IMR-90 (cell line): ENCODE data around the gene CENPP. TPM values are rescaled to one million over a fixed set of nuclear protein-coding genes. Genes with fewer than 3 reads are reported as not detected.

Experiments used
- ATAC-seq: fragments of 200-7000 bp; cut with Tn5 transposase; 2 replicates; pipeline ENCODE4 v1.9.1; 2020; ENCODE audit warnings: low read depth, mild to moderate bottlenecking, moderate library complexity
- BruUV-seq: library from RNA; stranded (reverse); fragments of 400-500 nt; replicated peaks from 2 replicates; lab custom pipeline; 2021; lab: Mats Ljungman, UMichigan
- CTCF ChIA-PET: fragments of 300-600 bp; formaldehyde crosslinking; extraction: SDS; loops from one replicate; lab custom pipeline; 2021; ENCODE audit warnings: antibody characterized with exemption; lab: Yijun Ruan, JAX
- POLR2A ChIA-PET: fragments of 300-600 bp; sonication (Branson Sonifier 250); formaldehyde crosslinking; loops from one replicate; lab custom pipeline; 2022; ENCODE audit warnings: antibody characterized with exemption; ENCODE audit not compliant: unreplicated experiment; lab: Charles Lee
- DNase-seq: peaks from one replicate; pipeline ENCODE4 v3.0.0; 2013
- H2AFZ ChIP-seq: replicated peaks from 2 replicates; pipeline ENCODE3; 2013; ENCODE audit warnings: low read length, mild to moderate bottlenecking; ENCODE audit not compliant: poor library complexity
- H2AK5ac ChIP-seq: 2 replicates; pipeline ENCODE4 v1.6.1; 2013; ENCODE audit warnings: low read depth, low read length, inconsistent platforms
- H2AK9ac ChIP-seq: replicated peaks from 2 replicates; pipeline ENCODE3; 2013; ENCODE audit warnings: mild to moderate bottlenecking, low read depth, low read length, moderate library complexity; ENCODE audit not compliant: poor library complexity
- H2BK120ac ChIP-seq: 2 replicates; pipeline ENCODE4 v1.6.1; 2013; ENCODE audit warnings: low read depth, low read length, inconsistent platforms
- H2BK15ac ChIP-seq: 3 replicates; pipeline ENCODE4 v1.6.1; 2013; ENCODE audit warnings: low read depth, low read length, inconsistent platforms
- H2BK20ac ChIP-seq: 2 replicates; pipeline ENCODE4 v1.6.1; 2013; ENCODE audit warnings: low read depth, mild to moderate bottlenecking, inconsistent platforms, low read length, moderate library complexity
- H2BK5ac ChIP-seq: 2 replicates; pipeline ENCODE4 v1.6.1; 2013; ENCODE audit warnings: mild to moderate bottlenecking, low read depth, low read length, inconsistent platforms; ENCODE audit not compliant: poor library complexity, severe bottlenecking
- H3K14ac ChIP-seq: replicated peaks from 2 replicates; pipeline ENCODE4 v1.6.1; 2013; ENCODE audit warnings: low read depth, low read length, inconsistent platforms
- H3K18ac ChIP-seq: 2 replicates; pipeline ENCODE4 v1.6.1; 2013; ENCODE audit warnings: low read depth, low read length, control low read depth
- H3K23ac ChIP-seq: 2 replicates; pipeline ENCODE4 v1.6.1; 2013; ENCODE audit warnings: low read depth, low read length, inconsistent platforms
- H3K27ac ChIP-seq: 2 replicates; pipeline ENCODE4 v1.5.1; 2013; ENCODE audit warnings: mild to moderate bottlenecking, control low read depth, low read length; ENCODE audit not compliant: insufficient read depth
- H3K27me3 ChIP-seq: 2 replicates; pipeline ENCODE4 v1.6.1; 2013; ENCODE audit warnings: low read length; ENCODE audit not compliant: control insufficient read depth, insufficient read depth
- H3K36me3 ChIP-seq: 2 replicates; pipeline ENCODE4 v1.6.1; 2013; ENCODE audit warnings: low read length, mixed read lengths; ENCODE audit not compliant: control insufficient read depth, insufficient read depth
- H3K4ac ChIP-seq: 2 replicates; pipeline ENCODE4 v1.6.1; 2013; ENCODE audit warnings: low read depth, low read length, inconsistent platforms
- H3K4me1 ChIP-seq: 2 replicates; pipeline ENCODE4 v1.6.1; 2013; ENCODE audit warnings: low read length, mixed read lengths; ENCODE audit not compliant: control insufficient read depth, insufficient read depth
- H3K4me2 ChIP-seq: 2 replicates; pipeline ENCODE4 v1.6.1; 2013; ENCODE audit warnings: low read depth, mild to moderate bottlenecking, control low read depth, low read length, moderate library complexity
- H3K4me3 ChIP-seq: 2 replicates; pipeline ENCODE4 v1.5.1; 2013; ENCODE audit warnings: low read depth, mild to moderate bottlenecking, control low read depth, low read length, moderate library complexity; ENCODE audit not compliant: insufficient read depth
- H3K56ac ChIP-seq: 2 replicates; pipeline ENCODE4 v1.6.1; 2013; ENCODE audit warnings: low read length, inconsistent platforms; ENCODE audit not compliant: insufficient read depth; ENCODE audit errors: extremely low read depth
- H3K79me1 ChIP-seq, 2 experiments: 2 replicates each; pipeline ENCODE4 v1.6.1; 2013; ENCODE audit warnings: low read length in 2 of 2, inconsistent platforms in 1 of 2, low read depth in 1 of 2
- H3K9ac ChIP-seq: 2 replicates; pipeline ENCODE4 v1.6.1; 2013; ENCODE audit warnings: low read depth, low read length, control low read depth
- H3K9me1 ChIP-seq: 2 replicates; pipeline ENCODE4 v1.6.1; 2013; ENCODE audit warnings: low read length, inconsistent platforms; ENCODE audit not compliant: insufficient read depth
- H3K9me3 ChIP-seq: 2 replicates; pipeline ENCODE4 v1.6.1; 2013; ENCODE audit warnings: low read length; ENCODE audit not compliant: control insufficient read depth, insufficient read depth
- H4K20me1 ChIP-seq: 2 replicates; pipeline ENCODE4 v1.6.1; 2013; ENCODE audit warnings: low read length, inconsistent platforms; ENCODE audit not compliant: insufficient read depth
- H4K5ac ChIP-seq: 2 replicates; pipeline ENCODE4 v1.6.1; 2013; ENCODE audit warnings: mild to moderate bottlenecking, low read depth, low read length, control low read depth
- H4K8ac ChIP-seq, 2 experiments: 2 replicates each; pipeline ENCODE4 v1.6.1; 2013; ENCODE audit warnings: low read depth in 2 of 2, low read length in 2 of 2, control low read depth in 1 of 2, inconsistent platforms in 1 of 2
- H4K91ac ChIP-seq: 2 replicates; pipeline ENCODE4 v1.6.1; 2013; ENCODE audit warnings: low read depth, low read length, inconsistent platforms; ENCODE audit not compliant: insufficient read depth
- BHLHE40 ChIP-seq: fragments of 150-350 bp; IDR thresholded peaks from 2 replicates; pipeline ENCODE4 v1.6.1; 2016; ENCODE audit warnings: mild to moderate bottlenecking, low read depth, low read length
- ELK1 ChIP-seq: fragments of 150-350 bp; IDR thresholded peaks from 2 replicates; pipeline ENCODE4 v1.6.1; 2016; ENCODE audit warnings: low read depth, mild to moderate bottlenecking, low read length, moderate library complexity, borderline replicate concordance
- MAZ ChIP-seq: IDR thresholded peaks from 2 replicates; pipeline ENCODE4 v1.6.1; 2012; ENCODE audit warnings: low read depth, mild to moderate bottlenecking, low read length, improper control_type of control experiment, moderate library complexity, borderline replicate concordance
- MXI1 ChIP-seq: IDR thresholded peaks from 2 replicates; pipeline ENCODE4 v1.6.1; 2012; ENCODE audit warnings: low read depth, mild to moderate bottlenecking, low read length, moderate library complexity, borderline replicate concordance
- POLR2A ChIP-seq: IDR thresholded peaks from 2 replicates; pipeline ENCODE4 v1.6.1; 2012; ENCODE audit warnings: mild to moderate bottlenecking, low read depth, low read length
- RCOR1 ChIP-seq: IDR thresholded peaks from 2 replicates; pipeline ENCODE4 v1.6.1; 2012; ENCODE audit warnings: mild to moderate bottlenecking, low read length, improper control_type of control experiment; ENCODE audit not compliant: insufficient replicate concordance
- RFX5 ChIP-seq: IDR thresholded peaks from 2 replicates; pipeline ENCODE4 v1.8.0; 2012; ENCODE audit warnings: low read depth, mild to moderate bottlenecking, low read length, moderate library complexity
- SMC3 ChIP-seq: fragments of 150-350 bp; IDR thresholded peaks from 2 replicates; pipeline ENCODE4 v1.6.1; 2016; ENCODE audit warnings: low read depth, mild to moderate bottlenecking, antibody characterized with exemption, low read length, moderate library complexity
- WGBS, 2 experiments: methylation state at CpG; one replicate each; pipeline versions ENCODE4 v1.1.5 to v1.1.7; 2013; ENCODE audit warnings: missing lambda C conversion rate in 2 of 2; ENCODE audit not compliant: insufficient read length in 1 of 2; ENCODE audit errors: extremely low coverage in 2 of 2; 5-methylcytosine and 5-hydroxymethylcytosine counted together
- dilution Hi-C: fragments of 300-500 bp; cut with HindIII; formaldehyde crosslinking; loops from one replicate; pipeline ENCODE4 v1.14.3; 2018; ENCODE audit warnings: low sequenced_read_pairs; ENCODE audit not compliant: unreplicated experiment
- in situ Hi-C: fragments of 300-500 bp; cut with MboI; formaldehyde crosslinking; loops from 3 replicates; pipeline ENCODE4 v1.14.3; 2019; ENCODE audit warnings: low sequenced_read_pairs, inconsistent platforms, mixed read lengths
- intact Hi-C: fragments of 100-400 bp; cut with micrococcal nuclease; formaldehyde crosslinking; loops from 2 replicates; pipeline ENCODE4 v1.10.0; 2022
- polyA plus RNA-seq, 3 experiments: library from polyadenylated mRNA; depleted of rRNA; stranded (reverse); fragments of >200 nt; gene quantifications; 2 replicates each; pipeline ENCODE4 v1.2.3, GENCODE V29; 2012; ENCODE audit warnings: low replicate concordance in 1 of 3
- total RNA-seq: library from RNA; depleted of rRNA; stranded (reverse); fragments of >200 nt; gene quantifications from 2 replicates; pipeline ENCODE4 v1.2.3, GENCODE V29; 2012
- TF ChIP-seq, protein P1 (sequence below): conservative IDR thresholded peaks from 2 replicates; pipeline ENCODE4 v1.5.1; 2012; ENCODE audit warnings: mild to moderate bottlenecking, low read depth, low read length, improper control_type of control experiment

Gene CENPP
- total and polyA plus RNA-seq, 2 of the 4 experiments (the other 2 are of a cell fraction), result 1.4 to 2.0 TPM

- no peak overlapping the region for H2BK5ac ChIP-seq
- peaks cover 12% of the 10 kb centered on the region for H3K36me3 ChIP-seq
- no peak overlapping the region for H2AK9ac ChIP-seq
- H3K23ac ChIP-seq, result no peak overlapping the region
- H2BK120ac ChIP-seq, result no peak overlapping the region
- H3K79me1 ChIP-seq, result peaks cover under 1 to 44% of the 10 kb centered on the region in 2 experiments; a peak in 3 of 4 replicates
- H3K56ac ChIP-seq, result no peak overlapping the region
- peaks cover 35% of the 10 kb centered on the region; the same call in 1 of the 2 replicates for H4K20me1 ChIP-seq
- no peak overlapping the region for H4K5ac ChIP-seq
- TF ChIP-seq POLR2A (no peak), MAZ (no peak), MXI1 (no peak), RCOR1 (no peak), RFX5 (no peak), BHLHE40 (no peak), SMC3 (no peak), ELK1 (no peak)
- TF ChIP-seq, protein P1, sequence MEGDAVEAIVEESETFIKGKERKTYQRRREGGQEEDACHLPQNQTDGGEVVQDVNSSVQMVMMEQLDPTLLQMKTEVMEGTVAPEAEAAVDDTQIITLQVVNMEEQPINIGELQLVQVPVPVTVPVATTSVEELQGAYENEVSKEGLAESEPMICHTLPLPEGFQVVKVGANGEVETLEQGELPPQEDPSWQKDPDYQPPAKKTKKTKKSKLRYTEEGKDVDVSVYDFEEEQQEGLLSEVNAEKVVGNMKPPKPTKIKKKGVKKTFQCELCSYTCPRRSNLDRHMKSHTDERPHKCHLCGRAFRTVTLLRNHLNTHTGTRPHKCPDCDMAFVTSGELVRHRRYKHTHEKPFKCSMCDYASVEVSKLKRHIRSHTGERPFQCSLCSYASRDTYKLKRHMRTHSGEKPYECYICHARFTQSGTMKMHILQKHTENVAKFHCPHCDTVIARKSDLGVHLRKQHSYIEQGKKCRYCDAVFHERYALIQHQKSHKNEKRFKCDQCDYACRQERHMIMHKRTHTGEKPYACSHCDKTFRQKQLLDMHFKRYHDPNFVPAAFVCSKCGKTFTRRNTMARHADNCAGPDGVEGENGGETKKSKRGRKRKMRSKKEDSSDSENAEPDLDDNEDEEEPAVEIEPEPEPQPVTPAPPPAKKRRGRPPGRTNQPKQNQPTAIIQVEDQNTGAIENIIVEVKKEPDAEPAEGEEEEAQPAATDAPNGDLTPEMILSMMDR, result no peak
- no peak overlapping the region for H3K9ac ChIP-seq
- no peak overlapping the region for H3K27ac ChIP-seq
- WGBS, 2 experiments, result no CpG with 5 or more reads among the region's 1 CpG
- H3K14ac ChIP-seq, result no peak overlapping the region
- H4K91ac ChIP-seq, result no peak overlapping the region
- peaks cover 6% of the 10 kb centered on the region for H3K4me1 ChIP-seq
- intact Hi-C loops, result no loop called here
- H3K27me3 ChIP-seq, result no peaks in the 10 kb centered on the region
- H2BK20ac ChIP-seq, result no peak overlapping the region
- BruUV-seq, result no TSS peak
- ChIA-PET CTCF (no interaction called here), POLR2A (interaction anchor here (0.8 kb wide), 1 partner anchor 45 kb away, joined by 3 read pairs; no protein-coding TSS in a partner anchor)
- no peak overlapping the region for H2AK5ac ChIP-seq
- DNase-seq, result no peak
- no peak overlapping the region for H3K4me3 ChIP-seq
- H3K9me1 ChIP-seq, result peaks cover 4% of the 10 kb centered on the region
- no peaks in the 10 kb centered on the region for H3K9me3 ChIP-seq
- H3K4me2 ChIP-seq, result peak overlapping the region; percentile 32; the same call in 1 of the 2 replicates
- no peak for ATAC-seq
- dilution Hi-C loops, result no loop called here
- H2AFZ ChIP-seq, result no peak overlapping the region
- H2BK15ac ChIP-seq, result no peak overlapping the region
- H3K4ac ChIP-seq, result no peak overlapping the region
- H3K18ac ChIP-seq, result no peak overlapping the region
- H4K8ac ChIP-seq, result no peak overlapping the region
- in situ Hi-C loops, result loop anchor here (5.0 to 10.0 kb wide), 2 partner anchors 44 to 156 kb away; no protein-coding TSS in a partner anchor
These were observed 34.8 kb upstream of the CENPP start for GRCh38 chr9:92290785-92291429.
